Dermis blood vessel endothelial cell (primary cell): ENCODE data around the gene ATP13A2. TPM values are rescaled to one million over a fixed set of nuclear protein-coding genes. Genes with fewer than 3 reads are reported as not detected.
A peak's percentile ranks its signal among the peaks of the same experiment; 100 is the strongest.
"Not testable (repeated sequence)": the region's sequence is repeated elsewhere in the genome, so short reads cannot be mapped to it uniquely, and the experiment has no call there.

Experiments used
- DNase-seq: peaks from one replicate; pipeline ENCODE4 v3.0.0; 2010
- total RNA-seq: library from RNA; depleted of rRNA; stranded (reverse); fragments of >200 nt; gene quantifications from 2 replicates; pipeline ENCODE4 v1.2.3, GENCODE V29; 2014

Gene ATP13A2
- total RNA-seq, 1 donor from 2014 or later, result 72.3 TPM

GRCh38 chr1:16978567-16979474 is 32.9 kb downstream of the ATP13A2 start:
- peak; percentile 84 for DNase-seq

DNA sequence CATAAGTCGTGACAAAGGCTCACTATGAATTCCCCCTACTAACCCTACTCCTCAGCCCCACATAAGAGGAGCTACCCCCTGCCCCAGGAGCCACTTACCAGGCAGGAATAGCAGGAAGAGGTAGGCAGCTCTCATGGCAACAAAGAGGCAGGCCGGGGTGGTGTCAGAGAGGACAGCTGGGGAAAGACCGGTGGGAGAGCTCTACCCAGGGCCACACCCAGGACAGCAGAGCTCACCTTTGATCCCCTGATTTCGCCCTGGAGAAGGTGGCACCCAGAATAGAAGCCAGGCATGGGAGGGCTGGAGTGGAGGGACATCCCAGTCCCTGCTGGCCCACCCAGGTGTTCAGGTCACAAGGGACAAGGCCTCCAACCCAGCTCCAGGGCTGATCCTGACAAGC is 33.6 kb downstream of the ATP13A2 start:
- no peak for DNase-seq

- no peak for DNase-seq
Observed at GRCh38 chr1:16977377-16977776, 34.4 kb downstream of the ATP13A2 start.

DNA sequence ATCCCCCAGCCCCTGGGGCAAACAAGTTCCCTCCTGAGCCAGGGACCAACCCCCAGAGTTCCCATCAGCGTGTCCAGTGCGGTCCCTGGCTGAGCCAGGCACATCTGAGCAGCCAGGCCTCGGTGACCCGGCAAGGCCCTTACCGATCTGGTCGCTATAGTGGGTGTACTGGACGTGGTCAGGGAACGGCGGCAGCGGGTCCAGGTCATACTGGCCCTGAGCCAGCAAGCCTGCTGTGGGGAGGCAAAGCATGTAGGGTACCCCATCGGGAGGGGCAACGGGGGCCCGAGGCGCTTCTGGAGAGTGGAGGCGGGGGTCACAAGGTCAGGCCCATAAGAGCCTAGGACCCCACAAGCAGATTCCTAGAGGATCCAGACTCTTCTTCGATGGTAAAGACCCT is 34.8 kb downstream of the ATP13A2 start:
- no peak for DNase-seq

- no peak for DNase-seq
Observed at GRCh38 chr1:16975838-16976237, 35.9 kb downstream of the ATP13A2 start.

- no peak for DNase-seq
Observed at GRCh38 chr1:16975211-16975610, 36.5 kb downstream of the ATP13A2 start.

DNA sequence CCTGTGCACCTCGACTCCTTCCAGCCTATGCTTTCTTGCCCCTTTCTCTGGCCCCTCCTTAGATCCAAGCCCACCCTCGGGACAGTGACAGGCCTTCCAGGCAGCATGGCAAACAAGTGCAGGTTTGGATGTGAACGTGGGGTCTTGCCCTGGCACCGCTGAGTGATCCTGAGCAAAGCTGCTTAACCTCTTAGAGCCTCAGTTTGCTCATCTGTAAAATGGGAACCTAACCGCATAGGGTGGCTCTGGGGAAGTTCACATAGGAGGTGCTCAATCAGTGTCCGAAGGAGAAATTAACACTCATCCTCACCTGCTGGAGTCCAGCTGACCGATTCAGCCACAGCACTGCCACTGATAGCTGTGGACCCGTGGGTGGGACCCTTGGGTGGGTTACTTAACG is 38.5 kb downstream of the ATP13A2 start:
- no peak for DNase-seq

DNA sequence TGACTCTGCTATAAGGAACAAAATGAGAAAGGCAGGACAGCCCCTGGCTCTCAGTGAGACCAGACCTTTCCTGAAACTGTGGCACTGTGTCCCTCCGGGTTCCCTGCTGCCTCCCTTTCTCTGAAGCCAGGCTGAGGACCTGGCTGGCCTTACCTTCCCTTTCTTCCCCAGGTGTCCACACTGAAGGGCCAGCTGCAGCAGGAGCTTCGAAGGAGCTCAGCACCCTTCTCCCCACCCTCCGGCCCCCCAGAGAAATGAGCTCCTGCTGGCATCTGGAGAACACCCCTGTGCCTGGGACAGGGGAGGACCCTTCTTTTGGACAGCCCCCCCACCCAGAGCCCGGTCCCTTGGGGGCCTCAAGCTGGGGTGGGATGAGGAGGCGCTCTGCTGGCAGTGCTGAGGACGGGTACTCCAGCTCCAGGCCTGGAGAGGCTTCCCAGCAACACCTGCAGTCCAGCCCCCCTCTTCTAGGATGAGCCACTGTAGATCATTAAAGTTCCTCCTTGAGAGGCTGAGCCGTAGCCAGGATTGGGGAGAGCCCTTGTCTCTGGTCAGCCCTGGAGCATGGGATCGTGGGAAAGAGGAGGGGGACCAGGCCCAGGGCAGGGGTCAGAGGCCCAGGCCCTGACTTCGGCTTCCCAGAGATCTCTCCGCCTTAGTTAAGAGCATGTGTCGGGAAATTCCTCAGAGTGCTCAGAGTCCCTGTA is 39.4 kb downstream of the ATP13A2 start:
- DNase-seq, result no peak

DNA sequence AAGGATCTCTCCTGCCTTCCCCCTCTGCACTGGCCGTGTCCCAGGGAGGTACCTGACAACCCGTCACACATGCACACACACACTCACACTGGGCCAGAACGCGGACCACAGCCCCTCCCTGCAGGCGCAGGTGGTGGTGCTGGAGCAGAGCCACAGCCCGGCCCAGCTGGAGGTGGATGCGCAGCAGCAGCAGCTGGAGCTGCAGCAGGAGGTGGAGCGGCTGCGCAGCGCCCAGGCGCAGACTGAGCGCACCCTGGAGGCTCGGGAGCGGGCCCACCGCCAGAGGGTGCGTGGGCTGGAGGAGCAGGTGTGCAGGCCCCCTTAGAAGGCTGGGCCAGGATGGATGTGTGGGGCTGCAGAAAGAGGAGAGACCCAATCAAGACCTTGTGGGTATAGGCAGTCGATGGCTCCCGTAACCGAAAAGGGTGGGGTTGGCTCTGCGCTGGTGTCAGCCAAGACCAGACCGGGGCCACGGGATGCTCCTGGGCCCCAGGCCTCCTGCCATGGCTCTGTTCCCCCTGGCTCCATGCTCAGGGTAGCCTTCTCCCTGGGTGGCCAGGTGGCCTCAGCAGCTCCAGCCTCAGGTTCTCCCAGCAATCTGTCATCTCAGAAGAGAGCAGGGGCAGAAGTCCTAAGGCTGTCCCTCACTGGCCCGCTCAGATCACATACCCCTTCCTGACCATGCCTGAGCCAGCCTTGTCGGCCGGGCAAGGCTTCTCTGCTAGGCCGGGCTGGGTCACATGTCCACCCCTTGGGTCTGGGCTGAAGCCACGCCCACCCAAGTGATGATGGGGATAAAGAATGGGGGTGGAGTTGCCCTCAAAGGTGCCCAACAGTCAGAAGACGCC is 40.2 kb downstream of the ATP13A2 start:
- DNase-seq, result peak; percentile 35

GRCh38 chr1:16970132-16970910 is 41.4 kb downstream of the ATP13A2 start:
- DNase-seq, result no peak

GRCh38 chr1:16969651-16970050 is 42.1 kb downstream of the ATP13A2 start:
- DNase-seq, result no peak

DNA sequence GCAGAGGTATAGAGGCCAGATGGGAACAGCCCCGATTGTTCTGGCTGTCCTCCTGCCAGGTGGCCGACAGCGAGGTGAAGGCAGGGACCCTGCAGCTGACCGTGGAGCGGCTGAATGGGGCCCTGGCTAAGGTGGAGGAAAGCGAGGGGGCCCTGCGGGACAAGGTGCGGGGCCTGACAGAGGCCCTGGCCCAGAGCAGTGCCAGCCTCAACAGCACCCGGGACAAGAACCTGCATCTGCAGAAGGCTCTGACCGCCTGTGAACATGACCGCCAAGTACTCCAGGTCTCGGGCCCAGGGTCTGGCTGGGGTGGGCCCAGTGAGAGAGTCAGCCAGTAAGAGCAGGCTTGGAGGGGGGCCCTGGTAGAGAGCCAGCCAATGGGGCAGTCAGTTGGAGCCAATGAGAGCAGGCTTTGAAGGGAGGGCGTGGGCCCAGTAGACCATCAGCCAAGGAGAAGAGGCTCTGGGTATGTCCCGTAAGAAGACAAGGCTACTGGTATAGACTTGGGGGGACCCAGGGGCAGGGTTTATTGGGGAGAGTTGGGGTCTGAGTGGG is 42.6 kb downstream of the ATP13A2 start:
- DNase-seq, result no peak

DNA sequence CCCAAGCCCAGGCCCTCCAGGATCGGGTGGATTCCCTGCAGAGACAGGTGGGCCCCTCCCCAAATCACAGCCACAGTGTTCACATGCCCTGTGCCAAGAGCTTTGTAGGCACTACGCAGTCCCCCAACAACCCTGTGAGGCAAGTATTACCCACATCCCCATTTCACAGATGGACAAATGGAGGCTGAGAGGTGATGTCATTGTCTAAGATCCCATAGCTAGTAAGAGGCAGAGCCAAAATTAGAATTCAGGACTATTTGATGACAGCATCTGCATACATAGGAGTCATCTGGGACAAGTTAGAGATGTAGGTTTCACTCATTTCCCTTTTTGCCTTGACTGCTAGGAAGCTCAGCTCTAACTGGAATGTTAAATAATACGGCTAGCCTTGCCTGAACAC is 43.4 kb downstream of the ATP13A2 start:
- DNase-seq, result no peak

- no peak for DNase-seq
Observed at GRCh38 chr1:16967962-16968361, 43.8 kb downstream of the ATP13A2 start.

DNA sequence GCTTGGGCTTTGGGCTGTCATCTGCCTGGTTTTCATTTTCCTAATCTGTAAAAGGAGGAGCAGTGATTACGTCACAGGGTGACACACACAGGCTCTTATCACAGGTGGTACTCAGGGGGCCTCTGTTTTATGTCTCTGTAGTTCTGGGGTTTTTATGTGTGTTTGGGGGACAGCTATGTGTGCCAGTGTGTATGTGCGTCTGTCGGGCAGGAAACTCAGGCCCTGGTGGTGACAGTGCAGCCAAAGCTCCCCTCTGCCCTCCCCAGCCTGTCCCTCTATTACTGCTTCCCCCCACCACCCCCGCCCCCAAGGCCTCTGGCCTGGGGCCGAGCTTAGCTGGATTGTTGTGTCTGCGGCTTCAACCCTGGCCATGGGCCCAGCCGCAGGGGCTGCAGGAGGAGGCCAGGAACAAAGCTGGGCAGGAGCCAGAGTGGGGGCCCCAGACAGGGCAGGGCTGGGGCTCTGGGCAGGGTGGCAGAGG is 44.6 kb downstream of the ATP13A2 start:
- peak; percentile 75 for DNase-seq

DNA sequence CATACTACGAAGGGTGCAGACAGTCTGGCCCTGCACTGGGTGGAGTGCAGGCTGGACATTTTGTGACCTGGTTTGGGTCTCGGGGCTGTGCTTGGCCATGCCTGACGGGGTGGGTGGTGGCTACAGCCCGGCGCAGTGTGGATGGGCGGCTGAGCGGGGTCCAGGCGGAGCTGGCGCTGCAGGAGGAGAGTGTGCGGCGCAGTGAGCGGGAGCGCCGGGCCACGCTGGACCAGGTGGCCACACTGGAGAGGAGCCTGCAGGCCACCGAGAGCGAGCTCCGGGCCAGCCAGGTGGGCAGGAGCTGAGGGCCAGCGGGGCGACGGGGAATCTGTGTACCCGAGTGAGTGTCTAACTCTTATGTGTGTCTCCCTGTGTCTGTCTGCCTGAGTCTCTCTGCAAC is 45.4 kb downstream of the ATP13A2 start:
- no peak for DNase-seq

DNA sequence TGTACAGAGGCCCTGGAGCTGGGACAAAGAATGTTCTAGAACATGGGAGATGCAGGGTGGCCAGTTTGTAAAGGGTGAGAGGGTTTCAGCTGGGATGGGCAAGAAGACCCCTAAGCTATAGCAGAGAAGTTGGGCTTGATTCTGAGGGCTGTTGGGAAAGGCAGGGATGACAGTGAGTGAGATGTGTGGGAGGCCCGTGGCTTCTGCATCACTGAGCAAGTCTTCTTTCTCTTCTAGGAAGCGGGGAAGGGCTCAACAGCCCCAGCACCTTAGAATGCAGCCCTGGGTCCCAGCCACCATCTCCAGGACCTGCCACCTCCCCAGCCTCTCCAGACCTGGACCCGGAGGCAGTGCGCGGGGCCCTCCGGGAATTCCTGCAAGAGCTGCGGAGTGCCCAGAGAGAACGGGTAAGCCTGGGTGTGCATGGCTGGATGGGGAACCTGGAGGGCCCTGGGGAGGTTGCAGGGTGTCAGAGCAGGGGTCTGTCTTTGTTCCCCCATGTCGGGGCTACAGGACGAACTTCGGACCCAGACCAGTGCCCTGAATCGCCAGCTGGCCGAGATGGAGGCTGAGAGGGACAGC is 46.2 kb downstream of the ATP13A2 start:
- no peak for DNase-seq

DNA sequence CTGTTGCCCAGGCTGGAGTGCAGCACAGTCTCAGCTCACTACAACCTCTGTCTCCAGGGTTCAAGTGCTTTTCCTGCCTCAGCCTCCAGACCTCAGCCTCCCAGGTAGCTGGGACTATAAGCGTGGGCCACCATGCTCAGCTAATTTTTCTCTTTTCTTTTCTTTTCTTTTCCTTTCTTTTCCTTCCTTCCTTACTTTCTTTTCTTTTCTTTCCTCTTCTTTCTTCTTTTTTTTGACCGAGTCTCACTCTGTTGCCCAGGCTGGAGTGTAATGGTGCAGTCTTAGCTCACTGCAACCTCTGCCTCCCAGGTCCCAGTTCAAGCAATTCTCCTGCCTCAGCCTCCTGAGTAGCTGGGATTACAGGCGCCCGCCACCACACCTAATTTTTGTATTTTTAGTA is 47.6 kb downstream of the ATP13A2 start:
- not testable (repeated sequence) for DNase-seq

- no peak for DNase-seq
Observed at GRCh38 chr1:16961297-16962133, 50.2 kb downstream of the ATP13A2 start.

- DNase-seq, result peak; percentile 88
Observed at GRCh38 chr1:16960560-16961296, 51.0 kb downstream of the ATP13A2 start.
